ENCODE results near the gene METTL25B.
A peak's percentile ranks its signal among the peaks of the same experiment; 100 is the strongest.

The METTL25B gene

DNA sequence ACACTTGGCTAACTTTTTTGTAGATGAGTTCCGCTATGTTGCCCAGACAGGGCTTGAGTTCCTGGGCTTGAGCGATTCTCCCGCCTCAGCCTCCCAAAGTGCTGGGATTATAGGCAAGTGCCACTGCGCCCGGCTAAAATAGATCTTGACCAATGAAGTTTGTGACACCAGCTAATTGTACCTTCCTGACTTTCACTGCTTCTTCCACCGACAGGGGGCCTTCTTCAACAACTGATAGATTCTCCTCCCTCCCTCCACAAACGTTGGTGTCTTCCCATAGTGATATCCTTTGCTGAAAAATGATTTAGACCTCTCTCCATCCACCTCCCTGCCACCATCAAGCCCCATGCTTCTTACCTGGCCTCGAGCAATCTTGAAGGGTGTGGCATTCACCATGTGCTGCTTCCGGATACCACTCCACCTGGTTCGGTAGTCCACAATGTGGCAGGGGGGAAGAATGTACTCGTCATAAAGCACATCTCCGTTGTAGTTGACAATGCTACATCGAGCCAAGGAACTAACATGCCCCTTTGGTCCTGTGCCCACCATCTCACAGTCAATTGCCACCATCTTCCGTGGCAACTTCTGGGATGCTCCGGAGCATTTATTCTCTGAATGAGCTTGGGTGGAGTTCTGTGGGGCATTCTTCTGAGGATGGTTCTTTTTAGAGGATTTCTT lies 1.6 kb upstream of the METTL25B start:
- DNase-seq (ENCODE audit: low spot score) = peak; percentile 84

DNA sequence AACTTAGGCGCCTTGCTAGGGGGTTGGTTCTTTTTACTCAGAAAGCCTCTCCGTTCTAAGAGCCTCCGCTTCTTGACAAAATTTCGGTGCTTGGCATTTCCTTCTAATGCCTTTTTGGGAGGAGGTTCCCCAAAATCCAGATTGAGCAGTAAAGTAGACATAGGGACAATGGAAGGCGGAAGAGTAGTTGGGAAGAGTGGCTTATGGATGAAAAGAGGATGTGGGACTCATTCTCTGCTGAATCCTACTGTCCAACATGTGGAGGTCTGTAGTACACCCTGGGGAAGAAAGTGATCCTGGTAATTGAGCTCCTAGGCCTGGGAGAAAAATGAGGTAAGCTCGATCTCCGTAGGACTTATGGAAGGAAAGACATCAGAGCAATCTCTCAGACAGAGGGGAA lies 777 bp upstream of the METTL25B start:
- DNase-seq (ENCODE audit: low spot score) = no peak

DNA sequence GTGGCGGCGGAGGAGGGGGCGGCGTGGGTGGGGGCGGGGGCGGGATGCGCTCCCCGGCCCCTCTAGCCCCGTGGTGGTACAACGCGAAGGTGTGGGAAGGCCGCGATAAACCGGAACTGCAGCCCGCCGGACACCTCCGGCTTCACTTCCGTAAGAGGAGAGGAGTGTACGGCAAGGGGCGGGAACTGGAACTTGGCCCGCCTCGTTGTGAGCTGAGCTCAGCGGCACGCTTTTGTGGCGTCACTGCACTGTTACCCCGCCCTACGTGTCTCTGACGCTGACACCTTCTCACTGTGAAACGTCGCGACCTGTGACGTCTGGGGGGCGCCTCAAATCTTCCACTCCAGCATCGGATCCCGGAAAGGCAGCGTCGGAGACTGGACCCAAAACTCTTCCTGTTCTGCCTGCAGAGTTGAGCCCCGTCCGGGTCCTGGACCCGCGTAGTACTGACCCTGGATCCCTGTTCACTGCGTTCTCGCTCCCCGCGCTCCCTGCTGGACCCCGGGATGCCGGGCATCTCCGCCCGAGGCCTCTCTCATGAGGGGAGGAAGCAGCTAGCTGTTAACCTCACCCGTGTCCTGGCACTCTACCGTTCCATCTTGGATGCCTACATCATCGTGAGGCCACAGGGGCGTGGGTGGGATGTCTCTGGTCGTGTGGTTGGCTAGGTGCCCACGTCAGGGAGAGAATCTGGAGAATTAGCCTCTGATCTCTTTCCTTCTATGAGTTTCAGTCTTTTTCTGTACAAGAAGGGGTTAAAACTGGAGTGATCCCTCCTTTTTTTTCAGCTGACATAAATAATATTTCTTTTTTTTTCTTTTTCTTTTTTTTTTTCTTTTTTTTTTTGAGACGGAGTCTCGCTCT lies 562 bp downstream of the METTL25B start, which contains the start of gene ISG20L2:
Gene ISG20L2, minus strand, starts transcription at position 168 of the 864 bp plus-strand sequence. CDS start 1,114 bp downstream, outside the sequence.
- peak; percentile 97 for DNase-seq (ENCODE audit: low spot score)

DNA sequence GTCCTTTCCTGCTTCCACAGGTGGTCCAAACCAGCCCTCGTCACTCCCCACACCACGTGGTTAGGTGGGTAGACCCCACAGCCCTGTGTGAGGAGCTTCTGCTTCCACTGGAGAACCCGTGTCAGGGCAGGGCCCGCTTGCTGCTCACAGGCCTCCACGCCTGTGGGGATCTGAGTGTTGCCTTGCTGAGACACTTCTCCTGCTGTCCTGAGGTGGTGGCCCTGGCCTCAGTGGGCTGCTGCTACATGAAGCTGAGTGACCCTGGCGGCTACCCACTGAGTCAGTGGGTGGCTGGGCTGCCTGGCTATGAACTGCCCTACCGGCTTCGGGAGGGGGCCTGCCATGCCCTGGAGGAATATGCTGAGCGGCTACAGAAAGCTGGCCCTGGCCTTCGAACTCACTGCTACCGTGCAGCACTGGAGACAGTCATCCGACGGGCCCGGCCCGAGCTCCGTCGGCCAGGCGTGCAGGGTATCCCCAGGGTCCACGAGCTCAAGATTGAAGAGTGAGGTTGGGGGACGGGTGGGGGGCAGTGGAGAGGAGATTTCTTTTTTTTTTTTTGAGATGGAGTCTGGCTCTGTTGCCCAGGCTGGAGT lies 5.8 kb downstream of the METTL25B start:
- DNase-seq (ENCODE audit: low spot score) = no peak

DNA sequence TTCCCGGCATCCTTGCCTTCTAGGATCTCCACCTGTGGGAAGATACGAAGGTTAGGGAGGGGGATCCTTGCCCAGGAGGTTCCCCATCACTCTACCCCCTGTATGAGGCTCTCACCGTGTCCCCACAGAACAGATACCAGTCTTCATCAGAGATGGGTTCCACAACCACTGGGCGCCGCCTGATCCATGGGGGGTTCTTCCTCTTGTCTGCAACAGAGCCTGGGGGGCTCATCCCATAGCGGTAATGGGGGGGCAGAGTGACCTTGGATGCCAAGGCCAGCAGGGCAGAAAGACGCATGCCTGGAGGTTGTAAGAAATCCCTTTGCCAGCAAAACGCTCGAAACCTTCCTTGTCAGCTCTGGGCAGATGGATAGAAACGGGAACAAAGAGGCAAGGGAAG lies 10.1 kb downstream of the METTL25B start:
- no peak for DNase-seq (ENCODE audit: low spot score)

DNA sequence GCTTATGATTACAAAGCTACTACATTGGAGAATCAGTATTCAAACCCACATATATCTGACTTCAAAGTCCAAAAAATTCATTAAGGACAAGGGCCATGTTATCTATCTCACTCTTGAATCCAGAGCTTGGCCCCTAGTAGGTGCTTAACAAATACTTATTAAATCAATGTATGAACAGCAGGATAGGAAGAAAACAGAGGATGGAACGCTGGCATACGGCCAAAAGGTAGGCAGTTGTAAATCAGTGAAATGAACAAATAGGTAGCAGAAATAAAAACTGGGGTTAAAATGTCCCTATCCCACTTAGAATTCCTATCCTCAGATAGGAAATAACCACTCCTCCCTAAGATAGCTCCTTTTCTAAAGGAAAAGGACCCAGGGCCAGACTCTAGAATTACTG lies 10.6 kb downstream of the METTL25B start:
- DNase-seq (ENCODE audit: low spot score) = no peak

DNA sequence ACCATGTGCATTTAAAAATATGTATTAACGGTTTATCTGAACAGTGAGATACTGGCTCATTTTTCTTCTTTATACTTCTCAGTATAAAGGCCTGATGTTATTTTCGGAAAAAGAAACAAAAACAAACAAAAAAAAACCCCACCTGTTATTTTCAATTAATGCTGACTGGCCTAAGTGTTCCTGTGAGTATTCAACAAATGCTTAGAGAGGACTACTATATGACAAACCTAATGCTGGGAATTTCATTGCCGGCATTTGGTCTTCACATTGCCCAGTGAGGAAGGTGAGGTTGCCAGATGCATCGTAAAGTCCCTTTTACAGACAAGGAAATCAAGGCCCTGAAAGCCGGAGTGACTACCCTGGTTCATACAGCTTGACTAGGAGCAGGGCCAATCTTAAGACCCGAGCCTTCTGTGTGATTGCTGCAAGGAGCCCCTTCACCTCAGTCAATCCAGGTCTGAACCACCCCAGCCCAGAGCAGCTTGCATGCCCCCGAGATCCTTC lies 12.0 kb downstream of the METTL25B start:
- peak; percentile 16 for DNase-seq (ENCODE audit: low spot score)

DNA sequence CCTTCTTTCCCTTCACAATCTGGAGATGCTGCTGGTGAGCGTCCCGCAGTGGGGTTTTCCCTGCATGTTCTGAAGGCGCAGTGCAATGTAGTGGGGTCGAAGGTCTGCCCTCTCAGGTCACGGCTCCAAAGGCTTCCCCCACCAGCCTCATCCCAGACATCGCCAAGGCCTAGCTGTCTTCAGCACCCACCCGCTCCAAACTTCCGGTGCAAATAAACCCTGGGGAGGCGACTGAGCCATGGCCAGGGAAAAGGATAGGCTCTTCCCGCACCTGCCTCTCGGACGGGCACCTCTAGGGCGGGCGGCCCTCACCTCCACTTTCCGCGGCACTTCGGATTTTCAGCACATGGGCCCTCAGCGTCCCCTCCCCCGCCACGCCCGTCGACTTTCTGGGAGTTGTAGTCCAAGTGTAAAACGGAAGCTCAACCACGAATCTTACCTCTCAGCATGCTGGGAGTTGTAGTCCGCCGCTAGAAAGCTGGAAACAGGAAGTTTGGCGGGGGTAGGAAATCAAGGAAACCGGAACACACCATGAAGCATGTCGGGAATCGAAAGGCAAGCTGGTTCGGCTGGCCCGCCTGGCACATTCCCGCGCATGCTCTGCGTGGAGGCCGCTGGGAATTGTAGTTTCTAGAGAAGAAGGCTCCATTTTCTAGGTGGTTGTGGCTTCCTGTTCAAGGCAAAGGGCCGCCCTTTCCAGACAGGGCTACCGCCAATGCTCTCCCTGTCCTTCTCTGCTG lies 12.6 kb downstream of the METTL25B start, which contains the start of gene MRPL24:
Gene MRPL24, minus strand, starts transcription at position 348 of the 740 bp plus-strand sequence. CDS start 2,384 bp downstream, outside the sequence.
- DNase-seq (ENCODE audit: low spot score) = peak; percentile 99

DNA sequence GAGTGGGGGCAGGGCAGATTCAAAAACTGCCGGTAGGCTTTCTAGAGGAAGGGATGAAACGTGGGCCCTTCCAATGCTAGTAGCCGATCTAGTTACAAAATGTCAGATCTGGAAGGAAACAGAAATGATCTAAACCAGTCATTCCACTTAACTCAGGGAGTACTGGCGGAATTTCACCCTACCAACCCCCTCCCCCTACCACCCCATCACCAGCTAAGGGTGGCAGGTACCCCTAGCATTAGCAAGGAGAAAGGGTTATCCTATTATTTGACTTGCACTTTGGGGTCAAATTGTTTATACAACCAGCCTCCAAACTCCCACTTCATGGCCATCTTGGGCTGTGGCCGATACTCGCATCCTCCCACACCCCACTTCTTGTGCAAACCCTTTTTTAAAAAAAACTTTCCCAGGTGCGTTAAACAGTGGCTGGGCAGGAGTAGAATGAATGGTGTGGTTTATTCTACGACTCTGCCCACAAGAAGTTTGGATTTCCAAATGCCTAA lies 13.3 kb downstream of the METTL25B start:
- no peak for DNase-seq (ENCODE audit: low spot score)

DNA sequence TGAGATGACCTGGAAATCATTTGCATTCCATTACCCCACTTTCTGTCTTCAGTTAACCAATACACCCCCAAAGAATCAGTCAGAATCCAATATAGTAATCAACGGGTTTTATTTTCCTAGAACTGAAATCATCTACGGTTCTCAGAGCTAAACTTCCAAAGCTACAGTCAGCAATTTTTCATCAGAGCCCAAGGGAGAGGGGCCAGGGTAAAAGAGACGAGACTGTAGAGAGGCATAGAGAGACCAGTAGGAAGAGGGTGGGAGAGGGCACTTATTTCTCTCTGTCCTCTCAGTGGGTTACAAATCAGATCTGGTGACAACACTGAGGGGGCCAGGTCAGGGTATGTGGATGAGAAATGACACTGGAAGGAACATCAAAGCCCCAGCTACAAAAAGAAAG lies 13.7 kb downstream of the METTL25B start:
- DNase-seq (ENCODE audit: low spot score) = no peak

DNA sequence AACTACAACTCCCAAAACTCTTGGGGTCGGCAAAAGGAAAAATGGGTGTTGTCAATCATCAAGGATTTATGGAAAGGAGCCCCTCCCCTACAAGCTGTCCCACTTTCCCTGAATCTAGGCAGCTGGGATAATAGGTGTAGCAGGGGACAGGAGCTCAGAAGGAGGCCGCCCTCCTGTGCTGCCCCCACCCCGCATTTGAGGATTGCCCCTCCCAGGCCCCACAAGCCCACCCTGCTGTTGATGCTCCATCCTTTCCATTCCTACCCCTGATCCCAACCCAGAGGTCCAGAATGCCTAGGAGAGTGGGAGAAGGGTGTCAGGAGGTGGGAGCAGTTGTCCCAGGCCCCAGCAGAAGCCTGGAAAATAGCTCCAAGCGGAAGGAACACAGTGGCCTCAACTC lies 14.5 kb downstream of the METTL25B start:
- DNase-seq (ENCODE audit: low spot score) = no peak

DNA sequence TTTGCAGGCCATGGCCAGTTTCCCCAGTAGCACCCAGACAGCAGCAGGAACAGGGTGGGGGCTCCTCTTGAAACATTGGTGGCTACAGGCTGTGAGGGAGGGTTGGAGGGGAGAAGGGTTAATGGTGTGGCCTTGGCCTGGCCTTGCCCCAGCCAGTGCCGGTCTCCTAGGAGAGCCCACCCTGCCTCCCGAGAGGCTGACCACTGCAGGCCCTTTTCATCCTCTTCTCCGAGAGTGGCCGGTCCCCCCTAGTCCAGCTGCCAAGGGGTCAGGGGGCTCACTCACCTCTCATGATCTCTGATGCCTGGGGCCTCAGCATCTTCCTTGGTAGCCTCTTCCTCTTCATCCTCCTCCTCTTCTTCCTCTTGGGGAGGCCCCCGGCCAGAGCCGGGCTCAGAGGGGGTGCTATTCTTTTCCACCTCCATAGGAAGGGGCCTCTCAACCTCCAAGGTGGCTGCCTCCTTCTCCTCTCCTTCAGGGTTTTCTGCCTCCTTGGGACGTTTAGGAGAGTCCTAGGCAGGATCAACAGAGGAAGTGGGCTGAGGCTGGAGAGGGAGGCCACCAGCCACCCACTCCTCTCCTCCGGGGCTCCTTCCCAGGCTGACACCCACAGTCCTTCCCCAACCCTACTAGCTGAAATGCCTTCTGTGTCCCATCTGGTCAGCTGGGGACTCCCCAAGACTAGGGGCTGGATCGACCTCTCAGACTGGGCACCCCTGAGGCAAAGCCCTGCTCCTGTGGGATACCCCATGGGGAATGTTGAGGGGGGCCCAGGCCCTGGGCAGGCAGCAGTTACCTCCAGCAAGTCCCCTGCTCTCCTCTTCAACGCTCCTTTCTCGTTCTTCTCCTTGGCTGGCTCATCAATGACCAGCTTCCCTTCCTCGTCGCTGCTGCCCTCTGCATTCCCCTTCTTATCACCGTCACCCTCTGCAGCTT lies 15.4 kb downstream of the METTL25B start:
- DNase-seq (ENCODE audit: low spot score) = no peak

DNA sequence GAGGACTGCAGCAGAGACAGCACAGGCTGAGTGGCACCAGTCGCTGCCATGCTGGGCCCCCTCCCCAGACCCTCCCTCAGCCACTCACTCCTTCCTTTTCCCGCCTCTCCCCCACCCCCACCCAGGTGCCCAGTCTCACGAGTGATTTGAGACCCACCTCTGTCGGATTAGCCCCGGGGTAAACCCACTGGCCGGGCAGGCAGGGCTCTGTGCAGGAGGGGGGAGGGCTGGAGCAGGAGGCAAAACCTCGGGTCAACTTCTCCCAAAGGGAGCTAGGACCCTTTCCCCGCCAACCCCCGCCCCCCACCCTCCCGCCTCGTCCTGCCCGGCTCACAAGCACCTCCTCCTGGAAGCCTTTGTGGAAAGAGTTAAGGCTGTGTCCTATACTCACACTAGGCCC lies 16.1 kb downstream of the METTL25B start:
- DNase-seq (ENCODE audit: low spot score) = no peak

DNA sequence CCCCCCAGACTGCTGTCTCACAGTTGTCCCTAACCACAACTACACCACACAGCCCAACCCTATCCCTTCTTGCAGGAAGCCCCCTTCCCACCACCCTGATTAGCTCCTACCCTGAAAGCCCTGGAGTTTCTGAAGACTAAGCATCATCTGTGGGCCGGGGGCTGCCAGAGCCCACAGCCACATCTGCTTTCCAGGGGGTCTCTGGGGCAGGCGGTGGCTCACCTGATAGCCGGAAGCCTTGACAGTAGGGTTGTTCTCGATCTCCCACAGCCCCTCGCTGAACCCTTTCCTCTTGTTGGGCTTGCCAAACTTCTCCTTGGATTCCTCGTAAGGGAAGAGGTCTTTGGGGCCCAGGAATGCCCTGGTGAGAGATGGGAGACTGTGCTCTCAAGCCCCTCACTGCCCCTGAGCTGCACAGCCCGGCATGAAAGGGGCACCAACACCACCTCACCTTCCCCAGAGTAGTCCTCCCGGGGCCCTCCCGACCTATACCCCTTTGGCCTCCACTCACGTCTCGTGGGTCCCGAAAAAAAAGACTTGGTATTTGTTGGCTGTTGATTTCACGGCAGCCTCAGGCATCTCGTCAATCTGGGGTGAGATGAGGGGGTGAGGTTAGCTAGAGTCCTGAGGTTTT lies 16.6 kb downstream of the METTL25B start:
- DNase-seq (ENCODE audit: low spot score) = no peak

DNA sequence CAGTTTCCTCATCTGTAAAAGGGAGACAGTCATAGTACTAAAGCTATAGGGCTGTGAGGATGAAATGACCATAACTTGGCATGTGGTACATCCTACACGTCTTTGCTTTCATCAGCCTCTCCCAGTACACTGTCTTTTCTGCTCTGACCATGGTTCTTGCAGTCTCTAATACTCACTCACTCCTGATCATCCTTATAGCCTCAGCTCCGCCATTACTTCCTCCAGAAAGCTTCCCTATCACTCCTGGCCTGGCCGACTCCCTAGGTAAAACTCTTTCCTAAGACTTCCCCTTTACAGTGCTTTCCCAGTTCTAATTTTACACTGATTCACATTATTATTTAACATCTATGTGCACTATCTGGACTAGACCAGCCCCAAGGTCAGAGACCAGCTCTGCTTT lies 17.6 kb downstream of the METTL25B start:
- DNase-seq (ENCODE audit: low spot score) = no peak

DNA sequence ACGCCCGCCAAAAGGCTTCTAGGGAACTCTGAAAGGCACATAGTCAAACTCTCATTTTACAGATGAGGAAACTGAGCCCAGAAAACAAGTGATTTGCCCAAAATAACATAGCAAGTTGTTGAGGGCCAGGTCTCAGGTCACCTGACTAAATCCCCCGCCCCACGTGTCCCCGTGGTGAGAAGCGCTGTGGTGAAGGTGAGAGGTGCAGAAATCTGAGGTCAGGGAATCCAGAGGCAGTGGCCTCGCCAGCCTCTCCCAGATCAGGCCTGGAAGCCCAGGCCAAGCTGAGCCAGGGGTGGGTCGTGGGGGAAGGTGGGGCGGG lies 18.1 kb downstream of the METTL25B start:
- no peak for DNase-seq (ENCODE audit: low spot score)

DNA sequence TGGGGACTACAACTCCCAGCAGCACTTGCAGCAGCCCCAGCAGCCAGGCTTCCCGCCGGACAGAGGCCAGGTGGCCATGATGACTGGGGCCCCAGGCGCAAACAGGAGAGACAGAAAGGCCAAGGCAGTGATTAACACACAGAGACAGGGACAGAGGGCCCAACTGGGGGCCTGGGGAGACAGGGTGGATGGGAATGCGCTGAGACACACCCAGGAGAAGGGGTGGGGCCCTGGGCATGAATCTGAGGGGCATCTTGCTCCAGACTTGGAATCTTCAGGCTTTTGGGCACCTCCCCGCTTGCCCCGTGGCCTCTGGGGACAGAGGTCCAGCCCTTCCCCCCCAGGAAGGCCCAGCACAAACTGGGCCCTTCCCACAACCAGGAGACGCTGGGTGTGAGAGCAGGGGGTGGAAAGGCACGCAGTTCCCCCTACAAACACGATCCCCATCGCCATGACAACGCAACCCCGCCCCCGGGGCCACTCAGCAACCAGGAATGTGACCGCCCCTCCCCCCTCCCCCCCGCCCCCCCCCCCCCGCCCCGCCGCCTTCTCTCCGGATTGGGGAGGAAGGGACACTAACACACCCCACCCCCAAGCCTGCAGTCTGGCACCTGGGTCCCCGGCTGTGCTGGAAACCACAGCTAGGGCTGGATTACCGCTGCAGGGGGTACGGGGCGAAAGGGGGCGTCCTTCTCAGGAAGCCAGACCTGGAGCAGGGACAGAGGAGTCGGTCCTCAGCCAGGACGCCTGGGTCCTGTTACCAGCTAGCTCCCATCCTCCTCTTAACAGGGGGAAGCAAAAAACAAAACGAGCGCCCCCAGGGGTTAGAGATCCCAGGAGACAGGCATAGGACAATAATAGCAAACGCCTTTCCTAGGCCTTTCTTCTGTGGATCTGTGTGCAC lies 18.7 kb downstream of the METTL25B start:
- DNase-seq (ENCODE audit: low spot score) = peak; percentile 72

DNA sequence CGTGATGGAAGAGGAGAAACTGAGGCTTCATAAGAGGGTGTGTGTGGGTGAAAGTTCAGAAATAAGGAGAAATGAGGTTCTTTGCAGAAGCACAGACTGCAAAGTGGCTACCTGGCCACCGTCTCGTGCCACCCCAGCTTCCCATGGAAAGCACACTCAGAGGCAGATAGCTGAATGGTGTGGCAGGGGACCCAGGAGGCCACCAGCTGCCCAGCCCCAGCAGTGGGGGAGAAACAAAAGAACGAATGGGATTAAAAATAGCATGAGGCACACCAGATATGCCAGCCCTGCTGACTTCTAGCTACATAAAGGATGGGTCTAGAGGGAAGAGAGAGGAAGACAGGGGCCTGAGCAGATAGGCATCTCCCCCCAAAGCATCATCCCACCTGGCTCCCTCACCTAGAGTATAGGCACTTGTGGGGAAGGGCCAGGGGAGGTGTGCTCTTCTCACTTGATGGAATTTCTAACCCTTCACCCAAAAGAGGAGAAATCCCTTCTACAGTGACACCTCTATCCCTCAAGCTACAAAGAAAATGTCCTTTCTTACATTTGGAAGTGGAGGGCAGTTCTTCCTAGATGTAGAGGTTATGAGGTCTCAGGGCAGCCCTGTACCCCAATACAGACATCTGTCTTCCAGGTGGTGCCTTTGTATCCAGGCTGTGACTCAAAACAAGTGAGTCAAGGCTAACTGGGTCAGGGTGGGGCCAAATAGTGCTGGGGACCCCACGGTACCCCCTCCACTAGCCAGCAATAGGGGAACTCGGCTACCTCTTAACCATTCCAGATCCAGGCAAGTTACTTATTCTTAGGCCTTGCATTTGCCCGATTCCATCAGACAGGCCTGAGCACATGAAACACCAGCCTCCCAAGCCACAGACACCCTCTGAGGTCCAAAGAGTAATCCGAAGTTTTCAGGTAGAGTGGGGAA lies 19.7 kb downstream of the METTL25B start:
- DNase-seq (ENCODE audit: low spot score) = peak; percentile 34

All from hematopoietic multipotent progenitor cell treated with erythropoietin and hydrocortisone succinate and interleukin-3 and kit ligand, for 17 days (in vitro differentiated cells).